HG03575 (cell line): ENCODE data around the gene TPP1.

ENCODE experiments used
- ATAC-seq: cut with Tn5 transposase; IDR thresholded peaks from one replicate; pipeline ENCODE4 v1.9.1; 2021; ENCODE audit not compliant: unreplicated experiment, insufficient number of reproducible peaks, low FRiP score; ENCODE audit errors: extremely low read depth

Gene TPP1

GRCh38 chr11:6650104-6650503 is 30.9 kb upstream of the TPP1 start:
- no peak for ATAC-seq

- no peak for ATAC-seq
These were observed 29.3 kb upstream of the TPP1 start for GRCh38 chr11:6648501-6648900.

GRCh38 chr11:6647836-6648235 is 28.6 kb upstream of the TPP1 start:
- no peak for ATAC-seq

- ATAC-seq: peak; percentile 75
These were observed 27.9 kb upstream of the TPP1 start for GRCh38 chr11:6646918-6647679.

GRCh38 chr11:6646576-6646917 is 27.3 kb upstream of the TPP1 start:
- ATAC-seq: no peak

GRCh38 chr11:6646071-6646470 is 26.8 kb upstream of the TPP1 start:
- ATAC-seq: no peak

- ATAC-seq: no peak
These were observed 23.7 kb upstream of the TPP1 start for GRCh38 chr11:6642957-6643356.

GRCh38 chr11:6640985-6641701 is 21.9 kb upstream of the TPP1 start:
- ATAC-seq: no peak

- no peak for ATAC-seq
These were observed 21.1 kb upstream of the TPP1 start for GRCh38 chr11:6640036-6640984.

- ATAC-seq: no peak
These were observed 19.2 kb upstream of the TPP1 start for GRCh38 chr11:6638429-6638828.

GRCh38 chr11:6637871-6638270 is 18.6 kb upstream of the TPP1 start:
- ATAC-seq: no peak

GRCh38 chr11:6636480-6636879 is 17.3 kb upstream of the TPP1 start:
- ATAC-seq: no peak

GRCh38 chr11:6635082-6635932 is 16.1 kb upstream of the TPP1 start:
- ATAC-seq: no peak

GRCh38 chr11:6634534-6634933 is 15.3 kb upstream of the TPP1 start:
- ATAC-seq: no peak

GRCh38 chr11:6633422-6634408 is 14.5 kb upstream of the TPP1 start:
- no peak for ATAC-seq

- no peak for ATAC-seq
These were observed 13.2 kb upstream of the TPP1 start for GRCh38 chr11:6632116-6633073.
